H1 (cell line): ENCODE data around the gene IQCH. TPM values are rescaled to one million over a fixed set of nuclear protein-coding genes. Genes with fewer than 3 reads are reported as not detected.

ENCODE experiments used
- CTCF ChIA-PET: fragments of 300-600 bp; sonication (Branson Sonifier 250); formaldehyde crosslinking; loops from one replicate; lab custom pipeline; 2021; ENCODE audit not compliant: partially characterized antibody; lab: Charles Lee
- POLR2A ChIA-PET: fragments of 300-600 bp; sonication (Branson Sonifier 250); formaldehyde crosslinking; loops from one replicate; lab custom pipeline; 2021; ENCODE audit warnings: inconsistent platforms; ENCODE audit not compliant: partially characterized antibody; lab: Charles Lee
- DNase-seq, 2 experiments: peaks; one replicate each; pipeline versions ENCODE4 v3.0.0 to v3.0.0-alpha.2; 2010 to 2022; ENCODE audit warnings: low spot score in 2 of 2, low read depth in 1 of 2, mixed read lengths in 1 of 2
- FAIRE-seq: peaks from 2 replicates; lab custom pipeline; 2011; peaks lifted over from hg19 to GRCh38; lab: Jason Lieb, UNC
- H2AFZ ChIP-seq: 2 replicates; pipeline ENCODE4 v1.8.1; 2012; ENCODE audit warnings: low read length, inconsistent platforms
- H2AK5ac ChIP-seq: 2 replicates; pipeline ENCODE4 v1.6.1; 2013; ENCODE audit warnings: low read depth, low read length
- H2BK120ac ChIP-seq: replicated peaks from 2 replicates; pipeline ENCODE3; 2013; ENCODE audit warnings: low read depth, low read length, inconsistent platforms
- H2BK12ac ChIP-seq: 2 replicates; pipeline ENCODE4 v1.6.1; 2013; ENCODE audit warnings: low read depth, low read length
- H2BK15ac ChIP-seq: 2 replicates; pipeline ENCODE4 v1.6.1; 2013; ENCODE audit warnings: low read length
- H2BK20ac ChIP-seq: 2 replicates; pipeline ENCODE4 v1.6.1; 2013; ENCODE audit warnings: low read length
- H2BK5ac ChIP-seq: 2 replicates; pipeline ENCODE4 v1.6.1; 2013; ENCODE audit warnings: low read depth, low read length
- H3K14ac ChIP-seq: 2 replicates; pipeline ENCODE4 v1.6.1; 2013; ENCODE audit warnings: inconsistent platforms; ENCODE audit not compliant: insufficient read length
- H3K18ac ChIP-seq: 2 replicates; pipeline ENCODE4 v1.6.1; 2013; ENCODE audit warnings: low read length; ENCODE audit errors: extremely low read depth
- H3K23ac ChIP-seq: 2 replicates; pipeline ENCODE4 v1.6.1; 2013; ENCODE audit warnings: inconsistent platforms; ENCODE audit not compliant: insufficient read length
- H3K23me2 ChIP-seq: 2 replicates; pipeline ENCODE4 v1.6.1; 2013; ENCODE audit warnings: low read depth, low read length
- H3K27ac ChIP-seq: 2 replicates; pipeline ENCODE4 v1.6.1; 2011; ENCODE audit warnings: low read depth, low read length, inconsistent platforms
- H3K27me3 ChIP-seq, 4 experiments: replicated peaks in 1 of 4; 1 replicate in 1 of 4; 2 replicates in 3 of 4; pipeline versions ENCODE4 v1.6.1 to v1.8.1; 2011 to 2013; ENCODE audit warnings: low read length in 3 of 4, mild to moderate bottlenecking in 3 of 4, inconsistent platforms in 2 of 4, mixed read lengths in 2 of 4, moderate library complexity in 1 of 4; ENCODE audit not compliant: control insufficient read depth in 3 of 4, insufficient read depth in 3 of 4; ENCODE audit errors: extremely low read depth in 1 of 4
- H3K36me3 ChIP-seq, 4 experiments: 2 replicates each; pipeline versions ENCODE4 v1.6.1 to v1.8.1; 2011 to 2013; ENCODE audit warnings: mild to moderate bottlenecking in 4 of 4, low read length in 3 of 4, moderate library complexity in 2 of 4, control low read depth in 1 of 4, inconsistent platforms in 1 of 4; ENCODE audit not compliant: insufficient read depth in 4 of 4, control insufficient read depth in 2 of 4
- H3K4ac ChIP-seq: replicated peaks from 2 replicates; pipeline ENCODE3; 2013; ENCODE audit warnings: low read length, low read depth, mixed read lengths, inconsistent platforms; ENCODE audit not compliant: insufficient read length
- H3K4me1 ChIP-seq, 4 experiments: replicated peaks in 1 of 4; 1 replicate in 1 of 4; 2 replicates in 3 of 4; pipeline versions ENCODE4 v1.6.1 to v1.8.1; 2011 to 2013; ENCODE audit warnings: low read length in 3 of 4, inconsistent platforms in 2 of 4, mixed read lengths in 1 of 4; ENCODE audit not compliant: insufficient read depth in 4 of 4, control insufficient read depth in 3 of 4
- H3K4me2 ChIP-seq, 2 experiments: 2 replicates each; pipeline versions ENCODE4 v1.6.1 to v1.8.1; 2011 to 2013; ENCODE audit warnings: low read depth in 2 of 2, low read length in 2 of 2, control low read depth in 1 of 2, inconsistent platforms in 1 of 2, mild to moderate bottlenecking in 1 of 2; ENCODE audit not compliant: insufficient read depth in 1 of 2
- H3K4me3 ChIP-seq, 4 experiments: fragments of 200-600, 300-600 bp in 1 of 4; sonication (generic), shearing (Covaris generic), sonication (Bioruptor Twin) in 1 of 4; 2 replicates each; pipeline versions ENCODE4 v1.5.1 to v1.8.1; 2011 to 2016; ENCODE audit warnings: low read length in 4 of 4, low read depth in 3 of 4, control low read depth in 2 of 4, inconsistent platforms in 2 of 4, mild to moderate bottlenecking in 2 of 4, mixed read lengths in 1 of 4, moderate library complexity in 1 of 4; ENCODE audit not compliant: insufficient read depth in 2 of 4; ENCODE audit errors: extremely low read depth in 1 of 4
- H3K56ac ChIP-seq: replicated peaks from 2 replicates; pipeline ENCODE3; 2013; ENCODE audit warnings: low read depth, mild to moderate bottlenecking, mixed read lengths, low read length, inconsistent platforms; ENCODE audit not compliant: insufficient read length
- H3K79me1 ChIP-seq: 2 replicates; pipeline ENCODE4 v1.6.1; 2013; ENCODE audit warnings: low read depth, low read length, control low read depth
- H3K79me2 ChIP-seq, 2 experiments: 2 replicates each; pipeline versions ENCODE4 v1.6.1 to v1.8.1; 2012 to 2013; ENCODE audit warnings: low read length in 2 of 2, mild to moderate bottlenecking in 2 of 2, inconsistent platforms in 1 of 2; ENCODE audit not compliant: insufficient read depth in 2 of 2, control insufficient read depth in 1 of 2
- H3K9ac ChIP-seq, 4 experiments: replicated peaks in 1 of 4; 1 replicate in 1 of 4; 2 replicates in 3 of 4; pipeline versions ENCODE4 v1.6.1 to v1.8.1; 2011 to 2013; ENCODE audit warnings: low read depth in 3 of 4, low read length in 3 of 4, control low read depth in 2 of 4, mild to moderate bottlenecking in 2 of 4, moderate library complexity in 2 of 4, inconsistent platforms in 1 of 4; ENCODE audit errors: extremely low read depth in 1 of 4
- H3K9me3 ChIP-seq, 2 experiments: 2 replicates each; pipeline versions ENCODE4 v1.6.1 to v1.8.1; 2012 to 2013; ENCODE audit warnings: mild to moderate bottlenecking in 2 of 2, moderate library complexity in 2 of 2, control low read depth in 1 of 2, inconsistent platforms in 1 of 2, low read depth in 1 of 2, low read length in 1 of 2, mixed read lengths in 1 of 2; ENCODE audit not compliant: insufficient read depth in 2 of 2
- H4K20me1 ChIP-seq, 2 experiments: replicated peaks in 1 of 2; 2 replicates each; pipeline versions ENCODE3 to v1.8.1; 2011 to 2013; ENCODE audit warnings: inconsistent platforms in 2 of 2, low read length in 2 of 2, mild to moderate bottlenecking in 1 of 2; ENCODE audit not compliant: insufficient read depth in 2 of 2, control insufficient read depth in 1 of 2
- H4K5ac ChIP-seq: 2 replicates; pipeline ENCODE4 v1.6.1; 2013; ENCODE audit warnings: low read length, low read depth, mixed read lengths, inconsistent platforms; ENCODE audit not compliant: insufficient read length
- H4K8ac ChIP-seq: 2 replicates; pipeline ENCODE4 v1.8.0; 2013; ENCODE audit warnings: mild to moderate bottlenecking, moderate library complexity, low read length, inconsistent platforms; ENCODE audit not compliant: insufficient read depth; ENCODE audit errors: extremely low read depth
- H4K91ac ChIP-seq: replicated peaks from 2 replicates; pipeline ENCODE3; 2013; ENCODE audit warnings: low read length, mixed read lengths, inconsistent platforms; ENCODE audit not compliant: insufficient read length
- WGBS, 2 experiments: shearing (Covaris generic) in 1 of 2; methylation state at CpG; one replicate each; pipeline versions ENCODE4 v1.1.6 to v1.1.7; 2013 to 2015; ENCODE audit warnings: low lambda C conversion rate in 2 of 2, mixed read lengths in 2 of 2, inconsistent platforms in 1 of 2, low coverage in 1 of 2, missing lambda C conversion rate in 1 of 2; ENCODE audit not compliant: insufficient replicate concordance in 2 of 2, insufficient coverage in 1 of 2, insufficient read length in 1 of 2; ENCODE audit errors: extremely low coverage in 1 of 2, missing lambda C conversion rate in 1 of 2; 5-methylcytosine and 5-hydroxymethylcytosine counted together
- polyA plus RNA-seq, 7 experiments: library from polyadenylated mRNA; depleted of rRNA in 3 of 7; stranded (reverse) in 5 of 7; unstranded in 2 of 7; fragments of >200 nt in 5 of 7; fragments of 200-250 nt in 2 of 7; gene quantifications; 1 replicate in 5 of 7; 2 replicates in 1 of 7; 4 replicates in 1 of 7; pipeline versions ENCODE4 v1.2.1 to v1.2.3, GENCODE V29; 2011 to 2013; ENCODE audit warnings: missing spikeins in 2 of 7, mixed read lengths in 2 of 7
- total RNA-seq: library from RNA; stranded (reverse); fragmentation: NEBNext Ultra II Directional; extraction: Animal tissue kit (Norgen Biotek cat#: 25700); gene quantifications from 2 replicates; pipeline ENCODE4 v1.2.1, GENCODE V29; 2021

IQCH gene
- total and polyA plus RNA-seq, 2 of the 8 experiments (the other 6 are each of a cell fraction or from before 2014, with no cell fraction given), result 0.60 to 1.9 TPM

DNA sequence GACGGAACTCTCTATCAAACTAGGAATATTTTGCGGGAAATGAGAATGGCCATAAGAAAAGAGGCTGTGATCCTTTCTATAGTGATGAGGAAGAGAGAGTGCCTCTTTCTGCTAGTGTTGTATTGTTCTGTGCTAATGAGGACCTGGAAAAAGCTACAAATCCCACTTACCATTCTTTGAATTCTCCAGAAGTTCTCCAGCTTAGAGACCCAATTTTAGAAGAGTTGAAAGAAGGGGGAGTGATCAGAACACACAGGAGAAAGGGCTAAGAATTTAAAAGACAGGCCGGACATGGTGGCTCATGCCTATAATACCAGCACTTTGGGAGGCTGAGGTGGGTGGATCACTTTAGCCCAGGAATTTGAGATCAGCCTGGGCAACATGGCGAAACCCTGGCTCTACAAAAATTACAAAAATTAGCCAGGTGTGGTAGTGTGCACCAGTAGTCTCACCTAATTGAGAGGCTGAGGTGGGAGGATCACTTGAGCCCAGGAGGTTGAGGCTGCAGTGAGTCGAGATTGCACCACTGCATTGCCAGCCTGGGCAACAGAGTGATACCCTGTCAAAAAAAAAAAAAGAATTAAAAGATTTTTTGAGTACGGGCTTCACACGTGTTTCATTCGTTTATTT, 126.9 kb downstream of the IQCH start:
- H3K9ac ChIP-seq, result no peak overlapping the region
- H3K56ac ChIP-seq, result no peak overlapping the region
- 90% methylated on average over 8 of the region's 8 CpGs; no CpG with 5 or more reads in 1 of the 2 experiments for WGBS, 2 experiments
- no peak overlapping the region for H4K91ac ChIP-seq
- no peaks in the 10 kb centered on the region for H3K4me1 ChIP-seq
- H3K9me3 ChIP-seq, result no peaks in the 10 kb centered on the region
- no peak overlapping the region for H2AK5ac ChIP-seq
- no peak overlapping the region for H3K4ac ChIP-seq
- no peak overlapping the region for H3K4me2 ChIP-seq
- H4K5ac ChIP-seq, result no peak overlapping the region
- no peak overlapping the region for H3K27ac ChIP-seq
- no peak overlapping the region for H3K23ac ChIP-seq
- H2BK15ac ChIP-seq, result no peak overlapping the region
- FAIRE-seq, result no peak
- no peaks in the 10 kb centered on the region for H3K79me2 ChIP-seq
- H3K23me2 ChIP-seq, result no peaks in the 10 kb centered on the region
- ChIA-PET CTCF (interaction anchor here (0.6 to 2.9 kb wide), 3 partner anchors 27 to 244 kb away, joined by 3 to 14 read pairs (median 3); no protein-coding TSS in a partner anchor), POLR2A (no interaction called here)
- no peaks in the 10 kb centered on the region for H3K27me3 ChIP-seq
- H3K36me3 ChIP-seq, result no peaks in the 10 kb centered on the region
- no peaks in the 10 kb centered on the region for H3K79me1 ChIP-seq
- H4K20me1 ChIP-seq, result no peaks in the 10 kb centered on the region
- H3K14ac ChIP-seq, result no peak overlapping the region
- DNase-seq, result no peak
- H2AFZ ChIP-seq, result no peak overlapping the region
- no peak overlapping the region for H3K18ac ChIP-seq
- H2BK20ac ChIP-seq, result no peak overlapping the region
- no peak overlapping the region for H4K8ac ChIP-seq
- no peak overlapping the region for H2BK5ac ChIP-seq
- H3K4me3 ChIP-seq, result no peak overlapping the region
- H2BK120ac ChIP-seq, result no peak overlapping the region
- no peak overlapping the region for H2BK12ac ChIP-seq
